ENCODE measurements around the gene TMEM163. TPM values are rescaled to one million over a fixed set of nuclear protein-coding genes. Genes with fewer than 3 reads are reported as not detected.
A peak's percentile ranks its signal among the peaks of the same experiment; 100 is the strongest.

Gene TMEM163
- total and polyA plus RNA-seq, 12 donors = 0.16 to 1.7 (median 0.37) TPM

DNA sequence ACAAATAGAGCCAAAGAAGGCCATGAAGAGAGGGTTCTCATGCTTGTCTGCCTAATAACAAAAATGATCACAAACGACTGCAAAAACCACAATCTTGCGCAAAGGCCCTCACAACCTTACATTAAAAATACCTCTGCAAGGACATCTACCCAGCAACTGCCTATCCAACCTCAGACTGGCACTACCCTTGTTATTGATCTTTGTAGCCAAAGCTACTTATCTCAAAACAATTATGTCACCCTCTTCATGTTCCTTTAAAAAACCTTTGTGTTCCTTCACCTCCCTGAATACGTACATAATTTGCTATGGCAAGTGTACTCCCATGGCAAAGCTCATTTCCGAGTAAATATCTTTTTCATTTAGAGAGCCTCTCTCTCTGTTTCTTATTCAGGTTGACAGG lies 44.1 kb downstream of the TMEM163 start:
- Histone ChIP-seq H3K9me3 (peaks cover 0 to 6% (median 0%) of the 10 kb centered on the region in 11 donors), H3K4me1 (peaks cover 0 to 32% (median 12%) of the 10 kb centered on the region in 9 donors), H3K27me3 (no peaks in the 10 kb centered on the region), H3K27ac (no peak overlapping the region), H3K36me3 (no peaks in the 10 kb centered on the region), H3K4me3 (no peak overlapping the region)
- no peak for ATAC-seq
- intact Hi-C loops (cut with DNase I) = loop anchor here in 1 of 10 donors (5.0 kb wide), 1 partner anchor 38 kb away; no protein-coding TSS in a partner anchor
- TF ChIP-seq, protein P1, sequence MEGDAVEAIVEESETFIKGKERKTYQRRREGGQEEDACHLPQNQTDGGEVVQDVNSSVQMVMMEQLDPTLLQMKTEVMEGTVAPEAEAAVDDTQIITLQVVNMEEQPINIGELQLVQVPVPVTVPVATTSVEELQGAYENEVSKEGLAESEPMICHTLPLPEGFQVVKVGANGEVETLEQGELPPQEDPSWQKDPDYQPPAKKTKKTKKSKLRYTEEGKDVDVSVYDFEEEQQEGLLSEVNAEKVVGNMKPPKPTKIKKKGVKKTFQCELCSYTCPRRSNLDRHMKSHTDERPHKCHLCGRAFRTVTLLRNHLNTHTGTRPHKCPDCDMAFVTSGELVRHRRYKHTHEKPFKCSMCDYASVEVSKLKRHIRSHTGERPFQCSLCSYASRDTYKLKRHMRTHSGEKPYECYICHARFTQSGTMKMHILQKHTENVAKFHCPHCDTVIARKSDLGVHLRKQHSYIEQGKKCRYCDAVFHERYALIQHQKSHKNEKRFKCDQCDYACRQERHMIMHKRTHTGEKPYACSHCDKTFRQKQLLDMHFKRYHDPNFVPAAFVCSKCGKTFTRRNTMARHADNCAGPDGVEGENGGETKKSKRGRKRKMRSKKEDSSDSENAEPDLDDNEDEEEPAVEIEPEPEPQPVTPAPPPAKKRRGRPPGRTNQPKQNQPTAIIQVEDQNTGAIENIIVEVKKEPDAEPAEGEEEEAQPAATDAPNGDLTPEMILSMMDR (IDR thresholded peaks at IDR 0.05) = no peak
- 71 to 81% methylated on average over 4 of the region's 4 CpGs for WGBS, 2 donors
- DNase-seq = no peak

DNA sequence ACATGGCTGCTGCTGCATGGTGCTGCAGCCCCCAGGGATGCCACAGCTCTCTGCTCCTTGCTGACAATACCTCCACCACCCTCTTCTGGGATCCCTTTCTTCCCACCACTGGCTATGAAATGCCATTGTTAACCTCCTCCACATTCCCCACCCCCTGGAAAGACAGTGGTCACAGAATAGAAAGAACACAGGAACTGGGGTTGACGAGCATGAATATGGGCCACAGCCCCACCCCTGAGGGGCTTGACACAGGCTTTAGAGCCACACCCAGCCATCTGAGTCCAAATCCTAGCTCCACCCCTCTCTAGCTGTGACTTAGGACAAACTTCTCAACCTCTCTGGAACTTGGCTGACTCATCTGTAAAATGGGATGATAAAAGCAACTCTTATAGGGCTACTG lies 47.3 kb downstream of the TMEM163 start:
- intact Hi-C loops (cut with DNase I) = no loop called here
- Histone ChIP-seq H3K36me3 (no peaks in the 10 kb centered on the region), H3K9me3 (peaks cover 0 to 6% (median 0%) of the 10 kb centered on the region in 11 donors), H3K4me3 (no peak overlapping the region), H3K4me1 (peaks cover 0 to 9% (median 0%) of the 10 kb centered on the region in 9 donors), H3K27ac (peak overlapping the region in 1 of 10 donors; percentile 80), H3K27me3 (peaks cover 0 to 5% (median 0%) of the 10 kb centered on the region in 7 donors)
- TF ChIP-seq, protein P1 (IDR thresholded peaks at IDR 0.05) = no peak
- DNase-seq (no peak), ATAC-seq (peak in 1 of 8 donors; percentile 32)
- WGBS, 2 donors = 0% methylated on average over 1 of the region's 1 CpG

DNA sequence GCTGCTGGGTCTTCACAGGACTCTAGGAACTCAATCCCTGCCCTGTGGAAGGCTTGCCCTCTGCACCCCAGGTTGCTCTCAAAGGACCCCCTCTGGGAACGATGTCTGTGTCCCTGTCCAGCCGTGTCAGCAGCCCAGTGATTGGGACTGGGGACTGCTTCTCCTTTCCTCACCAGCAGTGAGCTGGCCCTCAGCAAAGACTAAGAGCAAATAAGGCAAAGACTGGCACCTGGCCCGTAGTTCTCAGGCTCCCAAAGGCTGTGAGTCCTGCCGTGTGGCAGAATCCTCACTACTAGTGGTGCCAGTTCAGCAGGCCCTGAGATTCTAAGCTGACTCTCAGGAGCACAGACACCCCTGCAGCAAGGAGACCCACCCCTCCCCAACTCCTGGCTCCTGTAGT lies 47.8 kb downstream of the TMEM163 start:
- peak in 6 of 8 donors; percentile 35 to 79 (median 53) for ATAC-seq

DNA sequence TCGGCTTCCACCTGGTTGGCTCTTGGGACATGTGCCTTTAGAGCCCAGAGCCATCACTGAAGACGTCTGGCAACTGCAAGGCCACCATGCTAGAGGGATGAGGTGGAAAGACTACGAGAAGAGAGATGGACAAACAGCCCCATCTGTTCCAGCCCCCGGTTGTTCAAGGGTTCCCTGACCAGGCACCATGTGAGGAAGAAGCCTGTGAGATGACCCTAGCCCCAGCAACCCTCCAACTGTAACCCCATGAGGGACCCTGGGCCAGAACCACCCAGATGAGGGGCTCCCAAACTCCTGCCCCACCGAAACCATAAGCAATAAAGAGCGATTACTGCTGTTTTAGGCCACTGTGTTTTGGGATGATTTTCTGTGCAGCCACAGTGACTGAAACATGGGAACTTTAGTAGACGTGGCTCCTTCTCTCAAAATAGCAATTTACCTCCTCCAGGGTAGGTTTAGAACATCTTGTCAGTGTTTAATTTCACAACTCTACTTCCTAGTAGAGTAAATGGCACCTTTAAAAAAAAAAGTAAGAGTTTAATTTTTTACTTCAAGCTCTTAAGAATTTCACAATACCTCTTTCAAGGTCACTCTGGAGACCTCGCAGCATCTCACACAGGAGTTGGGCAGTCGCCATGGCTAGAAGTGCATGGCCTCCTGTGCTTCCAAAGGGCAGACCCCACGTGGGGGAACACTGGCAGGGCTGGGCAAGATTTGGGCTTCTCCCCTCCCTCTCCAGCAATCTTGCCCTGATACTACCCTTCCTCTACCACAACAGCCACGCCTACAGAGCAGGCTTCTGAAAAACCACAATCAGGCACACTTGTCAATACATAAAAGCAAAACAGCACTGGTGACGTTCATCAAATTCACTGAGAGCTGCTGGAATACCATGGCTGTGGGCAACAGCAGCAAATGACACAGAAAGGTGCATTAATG lies 48.8 kb downstream of the TMEM163 start:
- H3K9me3 ChIP-seq = peaks cover 0 to 6% (median 0%) of the 10 kb centered on the region in 11 donors
- 80 to 83% methylated on average over 12 of the region's 12 CpGs for WGBS, 2 donors
- no peaks in the 10 kb centered on the region for H3K36me3 ChIP-seq
- H3K27ac ChIP-seq = peak overlapping the region in 1 of 10 donors; percentile 80
- intact Hi-C loops (cut with DNase I) = no loop called here
- no peak overlapping the region for H3K4me3 ChIP-seq
- DNase-seq (no peak), ATAC-seq (peak in 1 of 8 donors; percentile 41)
- peaks cover 0 to 9% (median 0%) of the 10 kb centered on the region in 9 donors for H3K4me1 ChIP-seq
- peaks cover 0 to 5% (median 0%) of the 10 kb centered on the region in 7 donors for H3K27me3 ChIP-seq
- TF ChIP-seq, protein P1 (IDR thresholded peaks at IDR 0.05) = no peak

More for the DNA sequence above, 47.8 kb downstream of the TMEM163 start:
- Histone ChIP-seq H3K27ac (peak overlapping the region in 1 of 10 donors; percentile 80), H3K36me3 (no peaks in the 10 kb centered on the region), H3K4me3 (no peak overlapping the region), H3K9me3 (peaks cover 0 to 6% (median 0%) of the 10 kb centered on the region in 11 donors), H3K27me3 (peaks cover 0 to 5% (median 0%) of the 10 kb centered on the region in 7 donors), H3K4me1 (peaks cover 0 to 9% (median 0%) of the 10 kb centered on the region in 9 donors)
- intact Hi-C loops (cut with DNase I) = no loop called here
- DNase-seq = peak in 1 of 2 donors; percentile 29
- WGBS, 2 donors = 35 to 41% methylated on average over 4 of the region's 4 CpGs
- TF ChIP-seq, protein P1 (IDR thresholded peaks at IDR 0.05) = no peak

All from heart right ventricle (tissue), 16 donors.